GM23338 (cell line): ENCODE results near the gene CXADR. TPM values are rescaled to one million over a fixed set of nuclear protein-coding genes. Genes with fewer than 3 reads are reported as not detected.

ENCODE experiments used
- ATAC-seq: fragments of 200-7000 bp; cut with Tn5 transposase; 3 replicates; pipeline ENCODE4 v1.9.1; 2020
- DNase-seq: peaks from one replicate; pipeline ENCODE4 v3.0.0-alpha.2; 2015; ENCODE audit warnings: low spot score
- H2AFZ ChIP-seq: fragments of 200-600 bp; sonication (generic); 2 replicates; pipeline ENCODE4 v1.8.0; 2016; ENCODE audit warnings: antibody characterized with exemption, mild to moderate bottlenecking, moderate library complexity
- H3F3A ChIP-seq: fragments of 200-600 bp; sonication (generic); replicated peaks from 2 replicates; pipeline ENCODE4 v1.8.0; 2017; ENCODE audit warnings: antibody characterized with exemption, mixed run types, low read depth
- H3K27ac ChIP-seq: fragments of 200-600 bp; sonication (generic); 2 replicates; pipeline ENCODE4 v1.6.1; 2016; ENCODE audit warnings: low read depth
- H3K27me3 ChIP-seq: fragments of 200-600 bp; sonication (generic); 2 replicates; pipeline ENCODE4 v1.8.0; 2016; ENCODE audit warnings: mild to moderate bottlenecking, mixed run types, moderate library complexity; ENCODE audit not compliant: insufficient read depth
- H3K36me3 ChIP-seq: fragments of 200-600 bp; sonication (generic); 2 replicates; pipeline ENCODE4 v1.8.0; 2016; ENCODE audit warnings: mild to moderate bottlenecking; ENCODE audit not compliant: insufficient read depth
- H3K4me1 ChIP-seq: fragments of 200-600 bp; sonication (generic); 2 replicates; pipeline ENCODE4 v1.8.0; 2016; ENCODE audit warnings: mild to moderate bottlenecking, moderate library complexity; ENCODE audit not compliant: insufficient read depth
- H3K4me2 ChIP-seq: fragments of 200-600 bp; sonication (generic); 2 replicates; pipeline ENCODE4 v1.7.1; 2017; ENCODE audit warnings: mixed run types
- H3K4me3 ChIP-seq: fragments of 200-600 bp; sonication (generic); 2 replicates; pipeline ENCODE4 v1.6.1; 2016; ENCODE audit warnings: mixed run types
- H3K79me2 ChIP-seq: fragments of 200-600 bp; sonication (generic); replicated peaks from 2 replicates; pipeline ENCODE4 v1.8.0; 2017; ENCODE audit warnings: mild to moderate bottlenecking; ENCODE audit not compliant: insufficient read depth
- H3K9me2 ChIP-seq: fragments of 200-600 bp; sonication (generic); 2 replicates; pipeline ENCODE4 v1.8.0; 2017; ENCODE audit not compliant: insufficient read depth
- H4K20me1 ChIP-seq: fragments of 200-600 bp; sonication (generic); replicated peaks from 2 replicates; pipeline ENCODE4 v1.8.0; 2017; ENCODE audit warnings: mild to moderate bottlenecking; ENCODE audit not compliant: insufficient read depth
- H3K27ac Mint-ChIP-seq: 2 replicates; pipeline ENCODE4 v1.8.0; 2020; ENCODE audit warnings: inconsistent platforms, mild to moderate bottlenecking, moderate library complexity, mixed read lengths
- H3K27me3 Mint-ChIP-seq: 3 replicates; pipeline ENCODE4 v1.8.0; 2022; ENCODE audit warnings: low read depth, mild to moderate bottlenecking, moderate library complexity, mixed read lengths, inconsistent platforms; ENCODE audit not compliant: insufficient read depth, poor library complexity
- H3K36me3 Mint-ChIP-seq: 3 replicates; pipeline ENCODE4 v1.8.0; 2021; ENCODE audit warnings: low read depth, mild to moderate bottlenecking, inconsistent platforms, moderate library complexity, mixed read lengths
- H3K4me1 Mint-ChIP-seq: 3 replicates; pipeline ENCODE4 v1.8.0; 2020; ENCODE audit warnings: mild to moderate bottlenecking, inconsistent platforms, mixed read lengths
- H3K4me3 Mint-ChIP-seq: 3 replicates; pipeline ENCODE4 v1.8.0; 2021; ENCODE audit warnings: moderate library complexity, mild to moderate bottlenecking, inconsistent platforms, mixed read lengths
- H3K9me3 Mint-ChIP-seq: 3 replicates; pipeline ENCODE4 v1.8.0; 2020; ENCODE audit warnings: moderate library complexity, mild to moderate bottlenecking, inconsistent platforms, mixed read lengths
- CREB1 ChIP-seq: fragments of 250-450 bp; sonication (Bioruptor Pico); IDR thresholded peaks from 2 replicates; pipeline ENCODE4 v1.5.0; 2020; ENCODE audit warnings: low read depth, mild to moderate bottlenecking, moderate library complexity
- ETS1 ChIP-seq: IDR thresholded peaks from 2 replicates; pipeline ENCODE4 v1.6.1; 2016; ENCODE audit warnings: antibody characterized with exemption
- EZH2 ChIP-seq: fragments of 200-600 bp; sonication (generic); IDR thresholded peaks from one replicate; pipeline ENCODE4 v1.8.0; 2017; ENCODE audit warnings: antibody characterized with exemption, mild to moderate bottlenecking, low read depth; ENCODE audit not compliant: unreplicated experiment
- EZH2phosphoT487 ChIP-seq: fragments of 200-600 bp; sonication (generic); IDR thresholded peaks from one replicate; pipeline ENCODE4 v1.8.1; 2018; ENCODE audit warnings: antibody characterized with exemption; ENCODE audit not compliant: unreplicated experiment
- NANOG ChIP-seq: IDR thresholded peaks from 2 replicates; pipeline ENCODE4 v1.6.1; 2016; ENCODE audit warnings: antibody characterized with exemption, borderline replicate concordance
- POLR2AphosphoS5 ChIP-seq: IDR thresholded peaks from 2 replicates; pipeline ENCODE4 v1.6.1; 2016; ENCODE audit warnings: antibody characterized with exemption, low read depth
- REST ChIP-seq: IDR thresholded peaks from one replicate; pipeline ENCODE4 v1.6.1; 2018; ENCODE audit warnings: antibody characterized with exemption; ENCODE audit not compliant: unreplicated experiment
- STAT1 ChIP-seq: IDR thresholded peaks from one replicate; pipeline ENCODE4 v1.6.1; 2016; ENCODE audit warnings: antibody characterized with exemption; ENCODE audit not compliant: unreplicated experiment
- ZNF114 ChIP-seq: fragments of 250-450 bp; sonication (Bioruptor Pico); IDR thresholded peaks from 2 replicates; pipeline ENCODE4 v1.5.0; 2020; ENCODE audit warnings: mild to moderate bottlenecking, moderate library complexity
- ZNF462 ChIP-seq: fragments of 250-450 bp; sonication (Bioruptor Pico); IDR thresholded peaks from 2 replicates; pipeline ENCODE4 v1.5.0; 2020; ENCODE audit warnings: mild to moderate bottlenecking, moderate library complexity
- polyA plus RNA-seq: library from polyadenylated mRNA; unstranded; fragments of >200 nt; fragmentation: Nextera tagmentation; extraction: Ambion mirVana; gene quantifications from 2 replicates; pipeline ENCODE4 v1.2.1, GENCODE V29; 2016
- total RNA-seq: library from RNA; depleted of rRNA; stranded (reverse); fragments of >200 nt; shearing (Covaris generic); gene quantifications from 2 replicates; pipeline ENCODE4 v1.2.3, GENCODE V29; 2014

The CXADR gene
- total and polyA plus RNA-seq, 2 experiments from 2014 or later = 126 to 207 TPM

GRCh38 chr21:17550671-17551308 is 37.9 kb downstream of the CXADR start (continued):
- TF ChIP-seq REST = no peak
- no peak for TF ChIP-seq EZH2phosphoT487
- no peak for TF ChIP-seq ZNF462

GRCh38 chr21:17552410-17552809 is 39.6 kb downstream of the CXADR start:
- no peak overlapping the region for H3K27ac ChIP-seq
- H3K79me2 ChIP-seq = peaks cover 100% of the 10 kb centered on the region
- no peak overlapping the region for H3K27ac Mint-ChIP-seq
- H3K4me1 Mint-ChIP-seq = peaks cover 8% of the 10 kb centered on the region; the same call in 2 of the 3 replicates
- H3K36me3 Mint-ChIP-seq = peaks cover 62% of the 10 kb centered on the region
- H3K9me2 ChIP-seq = no peaks in the 10 kb centered on the region
- H3K4me3 ChIP-seq = no peak overlapping the region
- no peak overlapping the region for H3K4me2 ChIP-seq
- no peaks in the 10 kb centered on the region for H3F3A ChIP-seq
- no peak for DNase-seq
- peaks cover 20% of the 10 kb centered on the region for H3K36me3 ChIP-seq
- ATAC-seq = no peak
- H3K27me3 ChIP-seq = no peaks in the 10 kb centered on the region
- H3K4me3 Mint-ChIP-seq = no peak overlapping the region
- peaks cover 2% of the 10 kb centered on the region for H3K27me3 Mint-ChIP-seq
- no peaks in the 10 kb centered on the region for H3K9me3 Mint-ChIP-seq
- H4K20me1 ChIP-seq = peaks cover 28% of the 10 kb centered on the region
- no peak overlapping the region for H2AFZ ChIP-seq
- no peaks in the 10 kb centered on the region for H3K4me1 ChIP-seq
- TF ChIP-seq POLR2AphosphoS5 (no peak), ETS1 (no peak), ZNF114 (CRISPR knock-in tag) (no peak), REST (no peak), EZH2 (no peak), EZH2phosphoT487 (no peak), CREB1 (CRISPR knock-in tag) (no peak), NANOG (no peak), STAT1 (no peak)
